SIG-M5 treated with dmso at 0.1 percent for 504 hours (cell line): ENCODE results near the gene INPP5A.

Experiments
- DNase-seq: peaks from one replicate; lab custom pipeline; 2025; ENCODE audit not compliant: unreplicated experiment; lab: John Stamatoyannopoulos, UW

The INPP5A gene

DNA sequence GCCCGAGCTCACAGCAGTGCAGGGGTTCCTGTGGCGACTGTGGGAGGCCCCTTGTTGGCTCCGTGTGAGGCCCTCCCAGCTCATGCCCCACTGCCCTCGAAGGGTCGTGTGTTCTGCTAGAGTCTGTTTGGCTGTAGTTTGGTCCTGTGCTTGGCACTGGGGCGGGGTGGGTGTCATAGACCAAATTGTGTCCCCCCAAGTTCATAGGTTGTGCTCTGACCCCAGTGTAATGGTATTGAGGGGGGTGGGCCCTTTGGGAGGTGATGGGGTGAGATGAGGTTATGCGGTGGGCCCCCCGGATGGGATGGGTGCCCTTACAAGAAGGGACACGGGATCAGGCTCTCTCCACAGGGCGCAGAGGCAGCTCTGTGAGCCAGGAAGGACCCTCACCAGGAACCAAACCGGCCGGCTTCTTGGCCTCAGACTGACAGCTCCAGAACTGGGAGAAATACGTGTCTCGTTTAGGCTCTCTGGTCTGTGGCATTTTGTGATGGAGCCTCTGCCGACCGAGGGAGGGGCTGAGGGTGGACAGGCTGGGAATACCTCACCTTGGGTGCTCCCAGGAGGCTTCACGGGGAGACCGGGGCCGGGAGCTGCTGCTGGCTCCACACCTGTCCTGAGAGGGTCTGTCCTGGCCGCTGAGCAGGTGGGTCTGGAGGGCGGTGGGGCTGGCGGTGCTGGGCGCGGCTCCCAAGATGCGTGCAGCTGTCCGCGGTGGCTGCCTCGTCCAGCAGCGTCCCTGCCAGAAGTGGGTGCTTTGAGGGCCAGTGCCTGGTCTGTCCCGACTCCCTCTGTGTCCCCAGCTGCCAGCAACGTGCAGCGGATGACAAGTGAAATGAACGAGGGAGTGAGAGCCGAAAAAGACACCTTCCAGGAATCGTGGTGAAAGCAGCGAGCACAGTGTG is 89.4 kb downstream of the INPP5A start:
- no peak for DNase-seq

DNA sequence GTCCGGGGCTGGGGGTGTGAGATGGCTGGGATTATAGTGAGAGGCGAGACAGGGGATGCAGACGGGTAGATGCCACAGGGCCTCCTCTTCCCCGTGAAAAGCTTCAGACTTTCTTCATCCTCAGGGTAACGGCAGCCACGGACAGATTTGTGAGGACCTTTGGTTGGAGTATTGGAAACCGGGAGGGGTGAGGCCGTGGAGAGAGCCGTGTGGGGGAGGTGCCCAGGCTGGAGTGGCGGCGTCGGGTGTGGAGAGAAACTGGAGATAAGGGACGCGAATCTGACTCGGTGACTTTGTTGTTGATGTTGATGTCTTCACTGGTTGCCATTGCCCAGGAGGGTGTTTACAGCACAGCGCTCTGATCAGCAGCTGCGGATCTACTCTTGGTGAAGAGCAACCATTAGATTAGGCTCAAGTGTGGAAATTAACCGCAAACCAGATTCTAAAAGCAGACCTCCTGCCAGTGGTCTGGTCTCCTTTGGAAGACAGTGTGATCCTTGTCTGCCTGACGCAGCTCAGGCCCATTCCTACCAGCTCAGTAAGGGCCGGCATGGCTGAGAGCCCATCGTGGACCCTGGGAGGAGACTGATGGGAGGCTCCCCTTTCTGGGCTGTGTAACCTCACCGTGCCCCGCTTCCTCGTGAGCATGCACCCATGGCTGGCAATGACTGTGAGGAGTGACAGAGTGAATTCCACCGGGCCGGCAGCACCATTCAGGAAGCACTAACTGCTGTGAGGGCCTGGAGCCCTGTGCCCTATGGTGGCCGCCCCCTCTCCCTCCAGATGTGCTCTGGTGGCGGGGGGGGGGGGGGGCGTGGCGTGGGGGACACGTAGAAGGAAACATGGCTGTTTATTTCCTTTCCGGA is 90.3 kb downstream of the INPP5A start:
- DNase-seq, result no peak

DNA sequence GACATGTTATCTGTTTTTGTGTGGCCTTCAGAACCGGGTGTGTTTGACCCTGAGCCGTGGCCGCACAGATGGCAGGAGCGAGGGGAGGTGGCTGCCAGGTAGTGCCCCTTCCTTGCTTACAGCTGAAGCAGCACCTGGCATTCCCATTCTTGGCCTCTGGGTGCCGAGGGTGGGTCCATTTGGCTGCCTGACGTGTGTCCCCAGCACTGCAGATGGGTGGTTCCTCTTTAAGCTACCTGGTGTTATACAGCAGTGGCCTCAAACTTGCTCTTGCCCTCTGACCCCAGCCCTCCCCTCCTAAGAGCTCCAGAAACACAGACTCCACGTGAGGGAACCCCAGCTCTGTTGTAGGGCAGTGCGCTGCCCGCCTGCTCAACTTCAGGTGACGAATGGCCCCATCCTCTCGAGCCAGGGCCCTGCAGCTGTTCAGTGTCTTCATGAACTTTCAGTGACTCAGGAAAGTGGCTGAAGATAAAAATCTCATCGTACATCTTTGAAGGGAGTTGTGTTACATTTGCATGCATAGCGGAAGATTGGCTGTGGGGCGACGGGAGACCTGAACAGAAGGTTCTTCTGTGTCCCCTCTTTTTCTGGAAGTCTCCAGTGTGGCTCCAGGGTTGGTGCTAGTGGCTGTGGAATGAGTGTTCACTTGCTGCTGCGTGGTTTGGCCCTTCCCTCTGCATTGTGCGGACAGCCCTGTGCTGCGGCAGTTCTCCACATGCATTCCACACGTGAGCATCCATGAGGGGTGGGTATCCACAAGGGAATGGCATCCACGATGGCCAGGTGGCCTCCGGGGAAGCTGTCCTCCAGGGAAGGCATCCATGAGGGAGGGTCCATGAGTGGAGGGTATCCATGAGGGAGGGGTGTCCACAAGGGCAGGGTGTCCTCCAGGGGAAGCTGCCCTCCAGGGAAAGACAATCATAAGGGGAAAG is 91.6 kb downstream of the INPP5A start:
- no peak for DNase-seq

DNA sequence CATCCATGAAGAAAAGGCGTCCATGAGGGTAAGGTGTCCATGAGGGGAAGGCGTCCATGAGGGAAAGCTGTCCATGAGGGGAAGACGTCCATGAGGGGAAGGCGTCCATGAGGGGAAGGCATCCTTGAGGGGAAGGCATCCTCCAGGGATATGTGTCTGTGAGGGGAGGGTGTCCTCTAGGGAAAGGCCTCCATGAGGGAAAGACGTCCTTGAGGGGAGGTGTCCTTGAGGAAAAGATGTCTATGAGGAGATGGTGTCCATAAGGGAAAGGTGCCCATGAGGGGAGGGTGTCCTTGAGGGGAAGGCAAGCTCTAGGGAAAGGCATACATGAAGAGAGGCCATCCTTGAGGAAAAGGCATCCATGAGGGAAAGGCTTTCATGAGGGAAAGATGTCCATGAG is 92.6 kb downstream of the INPP5A start:
- no peak for DNase-seq

DNA sequence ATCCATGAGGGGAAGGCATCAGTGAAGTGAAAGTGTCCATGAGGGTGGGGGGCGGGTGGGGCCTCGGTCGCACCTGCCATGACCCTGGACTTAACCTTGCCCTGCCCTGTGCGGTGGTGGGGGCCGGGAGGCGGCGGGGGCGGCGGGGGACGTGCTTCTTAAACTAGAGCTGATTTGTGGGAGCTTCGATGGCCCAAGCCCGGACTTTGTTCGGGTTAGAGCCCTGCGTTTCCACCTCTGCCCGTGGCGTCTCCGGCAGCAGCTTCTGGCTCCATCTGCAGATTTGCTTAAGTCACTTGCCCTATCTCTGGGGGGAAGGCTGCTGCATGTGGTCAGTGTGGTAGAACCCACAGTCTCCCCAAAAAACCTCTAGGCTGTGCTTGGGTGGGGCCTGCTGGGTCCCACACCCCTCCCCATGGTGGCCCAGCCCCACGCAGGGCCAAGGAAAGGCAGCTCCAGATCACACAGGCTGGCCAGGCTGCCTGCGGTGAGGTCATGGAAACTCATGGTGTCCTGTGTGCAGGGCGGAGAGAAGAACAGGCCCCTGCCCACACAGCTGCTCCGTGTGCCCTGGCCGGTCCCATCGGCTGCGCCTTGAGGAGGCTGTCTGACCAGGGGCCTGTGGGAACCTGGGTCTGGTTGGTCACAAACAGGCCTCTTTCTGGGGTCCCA is 93.2 kb downstream of the INPP5A start:
- DNase-seq, result no peak

DNA sequence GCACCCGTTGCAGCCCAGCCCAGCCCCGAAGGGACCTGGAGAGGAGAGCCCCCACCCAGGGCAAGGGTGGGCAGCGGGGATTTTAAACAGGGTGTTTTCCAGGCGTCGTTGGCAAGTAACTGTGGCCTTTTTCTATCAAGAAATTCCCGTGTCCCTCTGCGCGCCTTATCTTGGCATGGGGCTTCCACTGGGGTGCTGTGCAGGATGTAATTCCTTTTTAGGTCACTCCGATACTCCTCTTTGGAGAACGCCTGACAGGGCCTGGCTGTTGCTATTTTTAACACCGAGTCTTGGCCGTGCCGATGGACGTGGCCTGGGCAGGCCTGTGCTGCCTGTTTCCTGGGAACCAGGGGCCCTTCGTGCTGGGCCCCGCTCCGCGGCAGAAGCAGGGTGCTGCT is 93.8 kb downstream of the INPP5A start:
- DNase-seq, result no peak

DNA sequence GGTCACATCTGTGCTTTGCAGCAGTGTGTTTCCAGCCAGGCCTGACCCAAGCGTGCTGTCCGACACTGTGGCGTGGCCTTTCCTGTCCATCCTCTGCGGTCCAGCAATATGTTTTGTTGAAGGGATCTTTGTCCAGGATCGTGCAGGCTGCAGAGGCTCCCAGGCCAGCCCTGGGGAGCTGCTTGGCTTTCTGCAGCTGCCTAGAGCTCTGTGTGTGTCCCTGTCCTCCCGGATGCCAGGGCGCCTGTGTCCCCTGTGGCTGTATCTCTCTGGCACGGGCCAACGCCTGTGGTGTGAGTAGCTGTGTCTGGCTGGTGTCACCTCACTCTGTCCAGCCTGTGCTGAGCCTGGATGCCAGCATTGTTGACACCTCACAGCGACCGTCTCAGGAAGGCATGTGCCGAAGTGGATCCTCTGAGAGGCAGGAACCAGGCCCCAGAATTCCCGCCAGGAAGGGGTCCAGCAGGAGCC is 94.5 kb downstream of the INPP5A start:
- no peak for DNase-seq

DNA sequence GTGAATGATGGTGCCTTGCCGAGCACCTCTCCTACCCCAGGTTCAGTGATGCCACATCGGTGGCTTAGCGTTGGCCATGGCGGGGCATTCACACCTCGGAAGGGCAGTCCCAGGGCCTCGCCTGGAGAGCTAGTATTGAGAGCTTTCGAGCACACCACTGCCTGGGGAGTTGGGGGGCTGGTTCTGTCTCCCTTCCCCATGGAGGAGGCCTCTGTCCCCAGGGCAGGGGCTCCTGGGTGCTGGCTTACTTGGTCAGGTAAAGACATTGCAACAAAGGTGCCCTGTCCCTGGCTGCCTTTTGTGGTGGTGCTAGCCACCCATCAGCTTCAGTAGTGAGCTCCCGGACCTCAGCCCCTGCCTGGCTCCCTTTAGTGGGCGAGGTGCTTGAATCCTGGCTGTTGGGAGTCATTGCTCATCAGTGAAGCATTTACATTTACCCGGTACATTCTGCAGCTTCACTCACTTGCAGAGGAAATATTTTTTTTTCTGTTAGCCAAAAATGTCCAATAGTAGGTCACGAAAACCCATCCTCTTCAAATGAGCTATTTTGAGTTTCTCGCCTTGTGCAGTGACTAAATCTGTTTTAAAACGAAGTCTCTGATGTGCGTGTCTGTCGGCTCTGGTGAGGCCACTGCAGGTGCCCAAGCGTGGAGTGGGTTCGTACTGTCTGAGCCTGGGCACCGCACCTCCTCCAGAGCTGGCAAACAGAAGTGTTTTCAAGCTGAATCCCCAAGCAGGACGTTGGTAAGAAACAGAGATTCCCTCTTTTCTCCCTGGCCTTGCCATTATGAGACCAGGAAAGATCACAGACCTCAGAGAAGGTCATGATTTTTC is 95.5 kb downstream of the INPP5A start:
- no peak for DNase-seq

DNA sequence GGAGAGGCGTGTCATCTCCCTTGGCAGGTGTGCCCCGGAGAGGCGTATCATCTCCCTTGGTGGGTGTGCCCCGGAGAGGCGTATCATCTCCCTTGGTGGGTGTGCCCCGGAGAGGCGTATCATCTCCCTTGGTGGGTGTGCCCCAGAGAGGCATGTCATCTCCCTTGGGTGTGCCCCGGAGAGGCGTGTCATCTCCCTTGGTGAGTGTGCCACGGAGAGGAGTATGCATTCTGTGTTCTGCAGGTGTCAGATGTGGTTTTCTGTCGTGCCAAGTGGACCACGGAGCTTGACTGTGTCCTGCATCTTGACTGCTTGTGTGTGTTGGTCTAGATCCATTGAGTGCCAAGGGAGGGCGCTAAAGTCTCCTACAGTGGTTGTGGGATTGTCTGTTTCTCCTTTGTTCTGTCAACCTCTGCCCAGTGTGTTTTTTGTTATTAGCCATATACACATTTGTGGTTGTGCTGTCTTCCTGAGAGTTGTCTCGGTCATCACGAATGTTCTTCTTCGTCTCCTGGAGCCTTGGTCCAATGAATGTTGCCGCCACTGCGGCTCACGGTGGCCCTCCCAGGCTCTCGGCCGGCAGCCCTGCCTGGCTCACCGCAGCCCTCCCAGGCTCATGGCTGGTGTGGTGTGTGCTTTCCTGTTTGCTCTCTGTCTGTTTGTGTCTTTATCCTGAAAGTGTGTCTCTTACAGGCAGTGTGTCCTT is 96.8 kb downstream of the INPP5A start:
- no peak for DNase-seq

DNA sequence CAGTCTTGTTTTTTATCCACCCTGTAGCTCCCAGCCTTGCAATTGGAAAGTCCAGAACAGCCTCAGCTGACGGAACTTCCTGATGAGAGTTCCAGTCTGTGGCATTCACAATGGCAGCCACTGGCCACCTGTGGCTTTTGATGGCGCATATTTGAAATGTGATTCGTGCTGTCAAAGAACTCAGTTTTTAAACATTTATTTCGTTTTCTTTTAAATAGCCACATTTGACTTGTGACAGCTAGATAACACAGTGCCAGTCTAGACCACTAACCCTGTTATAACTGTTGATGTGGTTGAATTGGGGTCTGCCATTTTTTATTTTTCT is 97.3 kb downstream of the INPP5A start:
- no peak for DNase-seq

DNA sequence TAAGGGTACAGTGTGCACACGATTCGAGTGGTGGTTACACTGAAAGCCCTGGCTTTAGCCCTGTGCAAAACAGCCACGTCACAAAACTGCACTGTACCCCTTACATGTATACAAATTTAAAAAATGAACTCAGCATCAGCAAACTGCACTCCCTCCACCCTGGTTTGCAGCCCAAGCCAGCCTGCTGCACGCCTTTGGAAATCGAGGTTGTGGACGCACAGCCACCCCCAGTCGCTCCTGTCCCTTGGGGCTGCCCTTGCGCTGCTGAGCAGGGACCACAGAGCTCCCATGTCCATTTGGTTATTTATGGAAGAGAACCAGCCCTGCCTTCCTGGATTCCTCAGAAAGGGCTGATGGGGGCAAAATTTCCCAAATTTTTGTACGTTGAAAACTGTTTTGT is 98.8 kb downstream of the INPP5A start:
- DNase-seq, result no peak

DNA sequence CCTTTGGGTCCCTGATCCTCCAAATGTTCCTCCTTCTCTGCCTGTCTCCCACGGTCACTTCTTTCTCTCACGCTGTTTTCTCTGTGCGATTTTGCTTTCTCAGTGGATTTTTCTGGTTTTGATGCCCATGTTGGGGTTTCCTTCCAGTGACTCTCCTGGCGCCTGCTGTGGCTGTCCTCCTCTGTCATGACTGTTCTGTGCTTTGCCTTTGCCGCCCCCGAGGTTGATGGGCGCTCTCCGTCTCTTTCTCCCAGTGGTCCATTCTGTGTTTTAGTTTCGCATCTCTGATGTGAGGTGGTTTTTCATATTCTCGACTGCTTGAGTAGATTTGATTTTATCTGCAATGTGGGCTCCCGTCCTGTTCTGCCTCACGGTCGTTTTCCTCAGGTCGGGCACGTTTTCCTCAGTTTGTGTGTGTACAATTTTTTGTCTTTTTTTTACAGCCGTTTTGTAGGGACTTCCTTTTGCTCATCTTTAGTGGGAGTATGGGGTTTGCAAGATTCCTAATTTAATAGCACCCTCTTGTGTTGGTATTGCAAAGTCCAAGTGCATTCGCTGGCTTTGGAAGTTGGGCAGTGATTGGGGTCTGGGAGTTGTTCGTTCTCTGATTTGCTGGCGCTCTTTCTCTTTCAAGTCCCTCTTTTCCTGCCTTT is 100.0 kb downstream of the INPP5A start:
- peak; percentile 62 for DNase-seq

DNA sequence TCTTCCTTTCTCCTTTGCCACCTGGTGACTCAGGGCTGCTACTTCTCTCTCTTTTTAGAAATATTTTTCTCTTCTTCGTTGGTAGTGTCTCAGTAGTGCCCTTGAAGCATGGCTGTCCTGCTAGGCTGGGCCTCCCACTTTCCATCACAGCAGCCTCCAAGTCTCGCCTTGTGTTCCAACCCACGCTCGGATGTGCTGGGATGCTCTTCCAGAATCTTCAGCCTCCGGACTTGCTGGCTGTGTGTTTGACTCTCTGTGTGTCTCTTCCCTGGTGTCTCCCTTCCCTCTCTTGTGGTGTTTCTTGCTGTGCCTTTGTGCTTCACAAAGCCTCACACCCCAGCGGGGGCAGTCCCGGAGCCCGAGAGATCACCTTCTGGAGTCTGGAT is 100.5 kb downstream of the INPP5A start:
- DNase-seq, result no peak

DNA sequence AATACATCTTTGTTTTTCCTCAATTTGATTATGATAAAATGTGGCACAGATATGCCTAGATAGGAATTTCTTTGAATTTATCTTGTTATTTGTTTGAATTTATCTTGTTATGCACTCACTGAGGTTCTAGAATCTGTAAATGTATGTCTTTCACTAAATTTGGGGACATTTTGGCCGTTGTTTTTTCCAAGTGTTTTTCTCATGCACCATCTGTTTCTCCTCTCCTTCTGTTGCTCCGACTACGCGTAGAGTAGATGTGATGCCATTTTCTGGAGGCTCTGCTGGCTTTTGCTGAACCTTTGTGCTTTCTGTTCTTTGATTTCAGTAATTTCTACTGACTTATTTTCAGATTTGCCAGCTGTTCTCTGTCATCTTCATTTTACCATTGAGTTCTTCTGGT is 101.9 kb downstream of the INPP5A start:
- no peak for DNase-seq

DNA sequence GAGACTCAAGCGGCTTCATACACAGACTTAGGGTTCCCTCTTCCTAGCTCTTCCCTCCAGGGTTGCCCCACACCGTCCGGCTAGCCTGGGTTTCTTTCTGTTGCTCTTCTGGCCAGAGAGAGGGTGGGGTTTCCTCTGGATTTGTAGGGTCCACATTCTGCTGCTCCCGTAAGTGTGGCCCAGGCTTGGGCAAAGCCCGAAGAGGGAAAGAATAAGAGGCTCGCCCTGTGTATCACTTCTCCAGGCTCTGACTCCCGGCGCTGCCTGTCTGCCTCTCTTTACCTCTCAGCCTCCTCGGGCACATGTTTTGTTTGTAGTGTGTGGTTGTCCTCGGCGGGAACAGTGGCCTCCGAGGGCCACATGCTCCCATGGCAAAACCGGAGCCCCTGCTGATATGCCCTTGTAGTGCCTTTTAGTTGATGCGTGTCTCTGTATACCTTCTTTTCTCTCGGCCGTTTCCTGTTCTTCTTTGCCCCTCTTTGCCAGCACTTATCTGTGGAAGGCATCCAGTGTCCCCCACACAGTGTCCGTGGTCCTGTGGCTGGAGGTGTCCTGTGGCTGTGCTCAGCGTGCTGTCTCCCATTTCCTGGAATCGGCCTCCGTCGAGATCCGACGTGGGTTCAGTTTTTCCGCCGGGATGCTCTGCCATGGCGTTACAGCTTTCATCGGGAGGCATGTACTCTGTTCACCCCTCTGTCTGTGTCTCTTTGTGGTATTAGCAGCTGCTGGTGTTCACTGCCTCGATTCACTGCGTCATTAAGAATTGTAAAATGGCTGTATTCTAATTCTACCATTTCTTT is 102.9 kb downstream of the INPP5A start:
- DNase-seq, result no peak

DNA sequence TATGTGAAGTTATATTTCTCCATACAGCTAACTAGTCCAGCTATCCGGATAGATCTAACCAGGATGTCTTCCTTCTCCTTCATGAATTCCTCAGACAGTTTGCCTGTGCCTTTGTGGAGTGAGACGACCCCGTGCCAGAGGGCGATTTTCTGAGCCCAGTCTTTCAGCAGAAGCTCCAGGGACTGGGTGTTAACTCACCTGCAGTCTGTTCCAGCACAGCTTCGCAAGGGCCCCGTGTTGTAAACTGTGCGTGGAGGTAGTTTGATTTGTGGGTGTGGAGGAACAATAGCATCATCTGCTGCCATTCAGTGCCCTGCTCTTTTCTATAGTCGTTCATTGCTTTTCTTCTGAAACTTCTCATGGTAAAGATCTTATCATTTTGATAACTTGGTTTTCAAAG is 103.8 kb downstream of the INPP5A start:
- DNase-seq, result no peak

DNA sequence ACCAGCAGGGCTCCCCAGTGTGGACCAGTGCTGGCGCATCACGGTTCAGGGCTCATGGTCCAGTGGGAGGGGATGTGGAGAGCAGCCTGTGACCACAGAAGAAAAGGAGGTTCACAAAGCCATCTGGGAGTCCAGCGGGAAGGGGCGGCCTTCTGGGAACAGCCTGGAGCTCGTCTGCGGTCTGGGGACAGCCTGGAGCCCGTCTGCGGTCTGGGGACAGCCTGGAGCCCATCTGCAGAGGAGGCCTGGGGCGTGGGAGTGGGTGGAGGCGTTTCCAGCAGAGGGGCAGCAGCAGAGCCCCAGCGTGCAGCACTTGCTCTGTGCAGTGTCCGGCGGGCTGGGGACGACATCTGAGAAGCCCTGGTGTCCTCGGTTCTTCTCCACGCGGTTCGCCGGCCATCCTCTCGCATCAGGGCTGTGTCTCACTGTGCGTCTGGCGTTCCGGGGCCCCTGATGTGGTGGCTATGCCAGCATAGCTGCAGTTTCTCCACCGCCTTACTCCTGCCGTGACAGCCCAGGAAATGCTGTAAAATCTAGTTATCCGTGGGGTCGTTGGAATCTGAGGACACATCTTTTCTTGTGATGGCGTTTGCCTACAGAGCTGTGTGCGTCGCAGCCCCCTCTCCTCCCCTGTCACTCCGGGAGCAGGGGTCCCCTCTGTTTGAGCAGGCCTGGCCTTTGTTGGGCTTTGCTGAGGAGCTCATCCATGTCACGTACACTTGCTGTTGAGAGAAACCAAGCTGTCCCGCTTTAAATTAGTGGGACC is 104.6 kb downstream of the INPP5A start:
- no peak for DNase-seq
